Keratinocyte (primary cell): ENCODE data around the gene PAFAH1B2. TPM values are rescaled to one million over a fixed set of nuclear protein-coding genes. Genes with fewer than 3 reads are reported as not detected.

ENCODE experiments used
- DNase-seq: peaks from one replicate; pipeline ENCODE4 v3.0.0-alpha.2; 2011; ENCODE audit warnings: low read depth, missing footprints, low spot score
- FAIRE-seq: peaks from 2 replicates; lab custom pipeline; 2011; peaks lifted over from hg19 to GRCh38; lab: Jason Lieb, UNC
- H2AFZ ChIP-seq: 2 replicates; pipeline ENCODE4 v1.6.0; 2012; ENCODE audit warnings: low read length, control low read depth, inconsistent platforms; ENCODE audit not compliant: control insufficient read depth
- H3K27ac ChIP-seq: 2 replicates; pipeline ENCODE4 v1.5.1; 2011; ENCODE audit warnings: low read length; ENCODE audit not compliant: control insufficient read depth, insufficient read depth
- H3K27me3 ChIP-seq: 3 replicates; pipeline ENCODE4 v1.6.0; 2011; ENCODE audit warnings: low read length; ENCODE audit not compliant: control insufficient read depth, insufficient read depth; ENCODE audit errors: extremely low read depth
- H3K36me3 ChIP-seq, 2 experiments: 2 replicates in 1 of 2; 3 replicates in 1 of 2; pipeline ENCODE4 v1.5.1; 2011; ENCODE audit warnings: low read length in 2 of 2, mild to moderate bottlenecking in 1 of 2; ENCODE audit not compliant: control insufficient read depth in 2 of 2, insufficient read depth in 2 of 2; ENCODE audit errors: extremely low read depth in 1 of 2
- H3K4me1 ChIP-seq: 3 replicates; pipeline ENCODE4 v1.5.1; 2011; ENCODE audit warnings: low read length; ENCODE audit not compliant: control insufficient read depth, insufficient read depth; ENCODE audit errors: extremely low read depth
- H3K4me2 ChIP-seq: 3 replicates; pipeline ENCODE4 v1.6.0; 2011; ENCODE audit warnings: low read depth, low read length; ENCODE audit not compliant: control insufficient read depth, insufficient read depth; ENCODE audit errors: extremely low read depth
- H3K4me3 ChIP-seq, 3 experiments: fragments of 200-600 bp in 1 of 3; sonication (generic) in 1 of 3; 2 replicates in 2 of 3; 3 replicates in 1 of 3; pipeline ENCODE4 v1.5.1; 2011 to 2016; ENCODE audit warnings: low read length in 3 of 3, mild to moderate bottlenecking in 3 of 3, control low read depth in 2 of 3, inconsistent platforms in 1 of 3, low read depth in 1 of 3, mixed read lengths in 1 of 3, mixed run types in 1 of 3, moderate library complexity in 1 of 3; ENCODE audit not compliant: control insufficient read depth in 2 of 3, insufficient read depth in 2 of 3; ENCODE audit errors: extremely low read depth in 1 of 3
- H3K79me2 ChIP-seq: 2 replicates; pipeline ENCODE4 v1.6.0; 2012; ENCODE audit warnings: low read length; ENCODE audit not compliant: control insufficient read depth, insufficient read depth
- H3K9ac ChIP-seq: 3 replicates; pipeline ENCODE4 v1.6.0; 2011; ENCODE audit warnings: low read length; ENCODE audit not compliant: control insufficient read depth, insufficient read depth; ENCODE audit errors: extremely low read depth
- H3K9me1 ChIP-seq: 3 replicates; pipeline ENCODE4 v1.6.0; 2011; ENCODE audit warnings: low read length; ENCODE audit not compliant: control insufficient read depth, insufficient read depth; ENCODE audit errors: extremely low read depth
- H3K9me3 ChIP-seq: 2 replicates; pipeline ENCODE4 v1.5.1; 2012; ENCODE audit warnings: low read depth, low read length; ENCODE audit not compliant: control insufficient read depth
- H4K20me1 ChIP-seq: 3 replicates; pipeline ENCODE4 v1.6.0; 2011; ENCODE audit warnings: low read length; ENCODE audit not compliant: control insufficient read depth, insufficient read depth; ENCODE audit errors: extremely low read depth
- EZH2 ChIP-seq: IDR thresholded peaks from one replicate; pipeline ENCODE4 v1.6.1; 2012; ENCODE audit warnings: inconsistent platforms, mild to moderate bottlenecking, low read length, moderate library complexity
- dilution Hi-C: fragments of 300-500 bp; cut with MboI; formaldehyde crosslinking; loops from one replicate; pipeline ENCODE4 v1.7.0; 2020; ENCODE audit warnings: low sequenced_read_pairs; ENCODE audit not compliant: extremely low pct_ligation_motif_present
- polyA plus RNA-seq, 5 experiments: library from polyadenylated mRNA; depleted of rRNA in 3 of 5; stranded (reverse) in 3 of 5; stranded (forward) in 1 of 5; unstranded in 1 of 5; fragments of >200 nt; gene quantifications; 1 replicate in 1 of 5; 2 replicates in 3 of 5; 3 replicates in 1 of 5; pipeline versions ENCODE4 v1.2.1 to v1.2.3, GENCODE V29; 2011 to 2012; ENCODE audit warnings: missing spikeins in 2 of 5, low read depth in 1 of 5, low replicate concordance in 1 of 5
- TF ChIP-seq, protein P1 (sequence below), 3 experiments: IDR thresholded peaks in 1 of 3; conservative IDR thresholded peaks in 1 of 3; optimal IDR thresholded peaks in 1 of 3; 2 replicates in 2 of 3; 3 replicates in 1 of 3; pipeline versions ENCODE3 to v1.5.1; 2011; ENCODE audit warnings: low read length in 3 of 3, mild to moderate bottlenecking in 3 of 3, moderate library complexity in 2 of 3, control low read depth in 1 of 3, inconsistent platforms in 1 of 3; ENCODE audit not compliant: insufficient read depth in 2 of 3; ENCODE audit errors: extremely low read depth in 1 of 3

The PAFAH1B2 gene
- polyA plus RNA-seq, 1 donor (not counting 4 experiments of a cell fraction or from before 2014, with no cell fraction given), result 76.4 TPM

DNA sequence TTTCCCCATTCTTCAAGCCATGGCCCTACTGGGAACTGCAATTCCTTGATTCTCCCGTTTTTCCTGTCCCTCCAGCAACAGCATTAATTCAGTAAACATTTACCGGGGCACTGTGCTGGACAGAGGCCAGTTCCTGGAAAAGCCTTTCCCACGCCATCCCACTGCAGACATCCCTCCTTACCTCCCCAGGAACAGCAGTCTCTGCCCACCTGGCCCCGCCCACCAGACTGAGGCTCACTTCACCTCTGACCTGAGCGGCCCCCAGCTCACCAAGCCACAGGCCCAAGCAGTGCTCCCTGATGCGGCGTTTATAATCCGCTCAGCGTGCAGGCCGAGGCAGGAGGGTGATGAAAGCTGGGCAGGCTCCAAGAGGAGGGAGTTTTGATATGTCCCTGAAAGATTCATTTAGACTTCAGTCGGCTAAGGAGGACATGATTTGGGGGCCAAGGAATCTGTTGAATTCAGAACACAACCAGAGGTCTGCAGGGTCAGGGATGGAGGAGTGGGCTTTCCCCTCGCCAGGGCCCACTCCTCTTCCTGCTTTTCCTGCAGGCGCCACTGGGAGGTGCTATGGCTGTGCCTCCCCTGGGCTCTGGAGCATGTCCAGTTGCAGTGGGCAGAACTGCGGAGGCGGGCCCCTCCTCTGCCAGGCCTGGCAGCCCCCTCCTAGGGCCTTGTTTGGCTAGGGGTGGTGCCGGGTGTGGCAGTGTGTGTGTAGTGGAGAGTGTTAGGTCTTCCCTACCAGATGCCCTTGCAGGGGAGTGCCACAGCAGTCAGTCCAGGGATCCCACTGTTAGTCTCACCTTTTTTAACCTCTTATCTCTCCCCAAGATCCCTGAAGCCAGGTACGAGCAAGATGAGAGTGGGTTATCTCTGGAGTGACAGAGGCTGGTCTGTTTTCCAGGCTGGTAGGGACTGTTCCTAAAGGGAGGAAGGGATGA is 53.7 kb downstream of the PAFAH1B2 start:
- H3K27me3 ChIP-seq, result no peaks in the 10 kb centered on the region
- no peak for FAIRE-seq
- DNase-seq, result no peak
- no peaks in the 10 kb centered on the region for H4K20me1 ChIP-seq
- H3K4me3 ChIP-seq, result no peak overlapping the region
- H3K9me3 ChIP-seq, result no peaks in the 10 kb centered on the region
- H3K9ac ChIP-seq, result no peak overlapping the region
- H2AFZ ChIP-seq, result no peak overlapping the region
- H3K36me3 ChIP-seq, result peaks cover 0 to 5% of the 10 kb centered on the region in 2 experiments
- no peaks in the 10 kb centered on the region for H3K9me1 ChIP-seq
- H3K4me2 ChIP-seq, result no peak overlapping the region
- TF ChIP-seq, protein P1, sequence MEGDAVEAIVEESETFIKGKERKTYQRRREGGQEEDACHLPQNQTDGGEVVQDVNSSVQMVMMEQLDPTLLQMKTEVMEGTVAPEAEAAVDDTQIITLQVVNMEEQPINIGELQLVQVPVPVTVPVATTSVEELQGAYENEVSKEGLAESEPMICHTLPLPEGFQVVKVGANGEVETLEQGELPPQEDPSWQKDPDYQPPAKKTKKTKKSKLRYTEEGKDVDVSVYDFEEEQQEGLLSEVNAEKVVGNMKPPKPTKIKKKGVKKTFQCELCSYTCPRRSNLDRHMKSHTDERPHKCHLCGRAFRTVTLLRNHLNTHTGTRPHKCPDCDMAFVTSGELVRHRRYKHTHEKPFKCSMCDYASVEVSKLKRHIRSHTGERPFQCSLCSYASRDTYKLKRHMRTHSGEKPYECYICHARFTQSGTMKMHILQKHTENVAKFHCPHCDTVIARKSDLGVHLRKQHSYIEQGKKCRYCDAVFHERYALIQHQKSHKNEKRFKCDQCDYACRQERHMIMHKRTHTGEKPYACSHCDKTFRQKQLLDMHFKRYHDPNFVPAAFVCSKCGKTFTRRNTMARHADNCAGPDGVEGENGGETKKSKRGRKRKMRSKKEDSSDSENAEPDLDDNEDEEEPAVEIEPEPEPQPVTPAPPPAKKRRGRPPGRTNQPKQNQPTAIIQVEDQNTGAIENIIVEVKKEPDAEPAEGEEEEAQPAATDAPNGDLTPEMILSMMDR (optimal IDR thresholded peaks at IDR 0.05 in 1 of 3, IDR thresholded peaks at IDR 0.05 in 1 of 3, conservative IDR thresholded peaks at IDR 0.05 in 1 of 3; ENCODE audit: extremely low read depth in 1 of 3, insufficient read depth in 2 of 3, low read length in 3 of 3), result peak; percentile 40 to 62 (median 50)
- TF ChIP-seq EZH2, result no peak
- H3K79me2 ChIP-seq, result no peaks in the 10 kb centered on the region
- peaks cover 11% of the 10 kb centered on the region for H3K4me1 ChIP-seq
- dilution Hi-C loops, result no loop called here
- no peak overlapping the region for H3K27ac ChIP-seq

DNA sequence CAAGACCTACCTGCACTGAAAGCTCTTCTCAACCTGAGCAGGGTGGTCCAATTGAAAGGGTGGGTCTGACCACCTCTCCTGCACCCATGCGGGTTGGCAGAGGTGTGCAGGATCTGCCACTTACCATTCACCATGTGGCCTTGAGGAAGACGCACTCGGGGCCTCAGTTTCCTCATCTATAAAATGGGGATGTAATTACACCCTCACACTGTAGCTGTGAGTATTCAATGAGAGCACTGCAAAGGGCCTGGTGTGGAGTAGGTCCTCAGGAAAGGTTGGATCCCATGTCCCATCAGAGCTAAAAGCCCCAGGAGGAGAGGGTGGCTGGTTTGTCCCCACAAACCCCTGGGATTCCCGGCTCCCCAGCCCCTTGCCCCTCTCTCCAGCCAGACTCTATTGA is 54.5 kb downstream of the PAFAH1B2 start:
- Histone ChIP-seq H3K9ac (no peak overlapping the region), H3K4me2 (peak overlapping the region; percentile 57)

More for the DNA sequence above, 54.5 kb downstream of the PAFAH1B2 start:
- Histone ChIP-seq H3K9me1 (no peaks in the 10 kb centered on the region), H3K36me3 (peaks cover 0 to 3% of the 10 kb centered on the region in 2 experiments), H3K4me1 (peaks cover 8% of the 10 kb centered on the region), H3K79me2 (no peaks in the 10 kb centered on the region), H4K20me1 (no peaks in the 10 kb centered on the region), H3K27ac (no peak overlapping the region), H3K27me3 (no peaks in the 10 kb centered on the region), H3K4me3 (peak overlapping the region in 1 of 3 experiments; percentile 45), H2AFZ (no peak overlapping the region), H3K9me3 (no peaks in the 10 kb centered on the region)
- TF ChIP-seq, protein P1 (optimal IDR thresholded peaks at IDR 0.05 in 1 of 3, IDR thresholded peaks at IDR 0.05 in 1 of 3, conservative IDR thresholded peaks at IDR 0.05 in 1 of 3; ENCODE audit: extremely low read depth in 1 of 3, insufficient read depth in 2 of 3, low read length in 3 of 3), result no peak
- TF ChIP-seq EZH2, result no peak
- dilution Hi-C loops, result no loop called here
- FAIRE-seq, result no peak
- no peak for DNase-seq
